Fibroblast of lung (primary cell): Measurements from ENCODE around the gene ABHD17C.

Source experiments
- CTCF ChIP-seq, 2 donors: IDR thresholded peaks in 1 of 2; conservative IDR thresholded peaks in 1 of 2; 1 replicate in 1 of 2; 2 replicates in 1 of 2; pipeline ENCODE4 v1.5.1; 2011 to 2012; ENCODE audit warnings: low read length in 2 of 2, control low read depth in 1 of 2, inconsistent platforms in 1 of 2, low read depth in 1 of 2, mild to moderate bottlenecking in 1 of 2
- EZH2 ChIP-seq: IDR thresholded peaks from 2 replicates; pipeline ENCODE4 v1.5.1; 2012; ENCODE audit warnings: low read length, control low read depth, mild to moderate bottlenecking; ENCODE audit errors: missing control alignments

GRCh38 chr15:80755885-80756284 lies 60.8 kb downstream of the ABHD17C start:
- no peak for TF ChIP-seq CTCF (conservative IDR thresholded peaks at IDR 0.05 in 1 of 2, IDR thresholded peaks at IDR 0.05 in 1 of 2; ENCODE audit: low read depth in 1 of 2, low read length in 2 of 2)
- no peak for TF ChIP-seq EZH2
